ENCODE results near the gene ZNF474. TPM values are rescaled to one million over a fixed set of nuclear protein-coding genes. Genes with fewer than 3 reads are reported as not detected.

ZNF474 gene
- total and polyA plus RNA-seq, 2 of the 8 experiments (the other 6 are each of a cell fraction or from before 2014, with no cell fraction given) = not detected

DNA sequence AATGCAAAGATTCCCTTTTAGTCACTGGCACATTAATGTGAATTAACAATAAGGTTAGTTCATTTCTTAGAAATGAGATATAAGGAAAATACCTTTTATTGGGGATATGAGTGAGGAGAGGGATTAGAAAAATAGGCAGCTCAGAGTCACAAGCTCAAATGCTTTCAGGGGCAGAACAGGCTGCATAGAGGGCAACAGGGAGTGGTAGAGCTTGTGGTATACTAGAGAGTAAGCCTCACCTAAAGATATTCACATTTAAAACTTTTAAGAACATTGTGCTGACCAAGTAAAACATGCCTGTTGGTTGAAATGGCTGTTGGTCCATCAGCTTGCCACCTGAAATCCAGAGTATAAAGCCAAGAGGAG is 34.7 kb downstream of the ZNF474 start:
- Histone ChIP-seq H2BK5ac (ENCODE audit: low read depth, low read length) (no peak overlapping the region), H2BK20ac (ENCODE audit: low read length) (peak overlapping the region; percentile 40; the same call in 1 of the 2 replicates), H3K4me2 (ENCODE audit: insufficient read depth in 1 of 2, low read depth in 2 of 2, low read length in 2 of 2) (no peak overlapping the region), H2BK120ac (replicated peaks; ENCODE audit: low read depth, low read length) (no peak overlapping the region), H3K9me3 (ENCODE audit: insufficient read depth in 2 of 2, low read depth in 1 of 2, low read length in 1 of 2) (no peaks in the 10 kb centered on the region), H4K20me1 (replicated peaks in 1 of 2; ENCODE audit: control insufficient read depth in 1 of 2, insufficient read depth in 2 of 2, low read length in 2 of 2) (no peaks in the 10 kb centered on the region), H4K5ac (ENCODE audit: insufficient read length, low read depth, low read length) (no peak overlapping the region), H3K79me2 (ENCODE audit: control insufficient read depth in 1 of 2, insufficient read depth in 2 of 2, low read length in 2 of 2) (no peaks in the 10 kb centered on the region), H2AFZ (ENCODE audit: low read length) (no peak overlapping the region), H2BK12ac (ENCODE audit: low read depth, low read length) (peak overlapping the region; percentile 30; the same call in 1 of the 2 replicates), H3K36me3 (ENCODE audit: control insufficient read depth in 2 of 4, insufficient read depth in 4 of 4, low read length in 3 of 4) (no peaks in the 10 kb centered on the region), H3K27me3 (replicated peaks in 1 of 4; ENCODE audit: control insufficient read depth in 3 of 4, extremely low read depth in 1 of 4, insufficient read depth in 3 of 4, low read length in 3 of 4) (no peaks in the 10 kb centered on the region), H3K56ac (replicated peaks; ENCODE audit: insufficient read length, low read depth, low read length) (no peak overlapping the region), H3K4ac (replicated peaks; ENCODE audit: insufficient read length, low read depth, low read length) (no peak overlapping the region), H4K8ac (ENCODE audit: extremely low read depth, insufficient read depth, low read length) (no peak overlapping the region), H3K4me1 (replicated peaks in 1 of 4; ENCODE audit: control insufficient read depth in 3 of 4, insufficient read depth in 4 of 4, low read length in 3 of 4) (peaks cover 0 to 11% (median 6%) of the 10 kb centered on the region in 4 experiments; a peak in 4 of 7 replicates), H3K23me2 (ENCODE audit: low read depth, low read length) (no peaks in the 10 kb centered on the region; the same call in 1 of the 2 replicates), H3K14ac (ENCODE audit: insufficient read length) (no peak overlapping the region), H3K27ac (ENCODE audit: low read depth, low read length) (no peak overlapping the region), H2AK5ac (ENCODE audit: low read depth, low read length) (no peak overlapping the region), H4K91ac (replicated peaks; ENCODE audit: insufficient read length, low read length) (no peak overlapping the region), H2BK15ac (ENCODE audit: low read length) (no peak overlapping the region), H3K4me3 (ENCODE audit: extremely low read depth in 1 of 4, insufficient read depth in 2 of 4, low read depth in 3 of 4, low read length in 4 of 4) (no peak overlapping the region), H3K18ac (ENCODE audit: extremely low read depth, low read length) (no peak overlapping the region), H3K79me1 (ENCODE audit: low read depth, low read length) (no peaks in the 10 kb centered on the region), H3K23ac (ENCODE audit: insufficient read length) (no peak overlapping the region), H3K9ac (replicated peaks in 1 of 4; ENCODE audit: extremely low read depth in 1 of 4, low read depth in 3 of 4, low read length in 3 of 4) (no peak overlapping the region)
- no peak for DNase-seq (ENCODE audit: low read depth in 1 of 2, low spot score in 2 of 2)
- ChIA-PET POLR2A (ENCODE audit: partially characterized antibody) (no interaction called here), CTCF (ENCODE audit: partially characterized antibody) (interaction anchor here (1.0 to 2.4 kb wide), 11 partner anchors 8 to 328 kb away, joined by 3 to 13 read pairs (median 3); no protein-coding TSS in a partner anchor)
- FAIRE-seq = no peak
- TF ChIP-seq SIRT6 (IDR thresholded peaks at IDR 0.05; ENCODE audit: low read length) (no peak), JUND (IDR thresholded peaks at IDR 0.05; ENCODE audit: low read length) (no peak; the same call in 1 of the 2 replicates), JUN (IDR thresholded peaks at IDR 0.05; ENCODE audit: low read depth, low read length) (no peak), GTF2F1 (IDR thresholded peaks at IDR 0.05; ENCODE audit: borderline replicate concordance, low read depth, low read length) (no peak), MAX (IDR thresholded peaks at IDR 0.05) (no peak), BRCA1 (IDR thresholded peaks at IDR 0.05; ENCODE audit: low read depth, low read length) (no peak), KDM4A (IDR thresholded peaks at IDR 0.05; ENCODE audit: low read depth, low read length, severe bottlenecking) (no peak), EGR1 (IDR thresholded peaks at IDR 0.05; ENCODE audit: borderline replicate concordance, low read depth, low read length) (no peak), ASH2L (IDR thresholded peaks at IDR 0.05; ENCODE audit: low read length) (no peak), BCL11A (IDR thresholded peaks at IDR 0.05; ENCODE audit: low read depth in 2 of 2, low read length in 2 of 2) (no peak), POU5F1 (IDR thresholded peaks at IDR 0.05; ENCODE audit: low read depth, low read length) (no peak), RXRA (IDR thresholded peaks at IDR 0.05; ENCODE audit: insufficient read depth, low read depth, low read length) (no peak), SIX5 (IDR thresholded peaks at IDR 0.05; ENCODE audit: low read depth, low read length) (no peak)
- TF ChIP-seq, protein P1, sequence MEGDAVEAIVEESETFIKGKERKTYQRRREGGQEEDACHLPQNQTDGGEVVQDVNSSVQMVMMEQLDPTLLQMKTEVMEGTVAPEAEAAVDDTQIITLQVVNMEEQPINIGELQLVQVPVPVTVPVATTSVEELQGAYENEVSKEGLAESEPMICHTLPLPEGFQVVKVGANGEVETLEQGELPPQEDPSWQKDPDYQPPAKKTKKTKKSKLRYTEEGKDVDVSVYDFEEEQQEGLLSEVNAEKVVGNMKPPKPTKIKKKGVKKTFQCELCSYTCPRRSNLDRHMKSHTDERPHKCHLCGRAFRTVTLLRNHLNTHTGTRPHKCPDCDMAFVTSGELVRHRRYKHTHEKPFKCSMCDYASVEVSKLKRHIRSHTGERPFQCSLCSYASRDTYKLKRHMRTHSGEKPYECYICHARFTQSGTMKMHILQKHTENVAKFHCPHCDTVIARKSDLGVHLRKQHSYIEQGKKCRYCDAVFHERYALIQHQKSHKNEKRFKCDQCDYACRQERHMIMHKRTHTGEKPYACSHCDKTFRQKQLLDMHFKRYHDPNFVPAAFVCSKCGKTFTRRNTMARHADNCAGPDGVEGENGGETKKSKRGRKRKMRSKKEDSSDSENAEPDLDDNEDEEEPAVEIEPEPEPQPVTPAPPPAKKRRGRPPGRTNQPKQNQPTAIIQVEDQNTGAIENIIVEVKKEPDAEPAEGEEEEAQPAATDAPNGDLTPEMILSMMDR (IDR thresholded peaks at IDR 0.05; ENCODE audit: control extremely low read depth in 1 of 3, insufficient read depth in 1 of 3, low read depth in 1 of 3, low read length in 3 of 3) = no peak

Data from H1 (cell line).